Measurements from ENCODE around the gene RPL32. TPM values are rescaled to one million over a fixed set of nuclear protein-coding genes. Genes with fewer than 3 reads are reported as not detected.

The RPL32 gene
- total and polyA plus RNA-seq, 8 donors = 71.5 to 3,985 (median 2,039) TPM

GRCh38 chr3:12870942-12871341 is 29.6 kb upstream of the RPL32 start:
- H3K9me3 ChIP-seq = peaks cover 0 to under 1% (median 0%) of the 10 kb centered on the region in 4 donors
- H3K27me3 ChIP-seq = peaks cover 0 to 23% (median 8%) of the 10 kb centered on the region in 3 donors
- 45 to 71% (median 65%) methylated on average over 8 to 9 of the region's 9 CpGs for WGBS, 5 donors
- H3K36me3 ChIP-seq = no peaks in the 10 kb centered on the region
- no peak overlapping the region for H3K4me3 ChIP-seq
- H3K27ac ChIP-seq = no peak overlapping the region
- H3K4me1 ChIP-seq = peaks cover 17 to 21% (median 19%) of the 10 kb centered on the region in 4 donors
- intact Hi-C loops (cut with DNase I; ENCODE audit: low total_unique reads) = loop anchor here (10.0 kb wide), 1 partner anchor 114 kb away; no protein-coding TSS in a partner anchor
- DNase-seq = peak in 1 of 2 donors; percentile 44
- TF ChIP-seq POLR2AphosphoS5 (IDR thresholded peaks at IDR 0.05) = no peak
- no peak for TF ChIP-seq CTCF (IDR thresholded peaks at IDR 0.05)
- no peak for TF ChIP-seq EP300 (IDR thresholded peaks at IDR 0.05)
- no peak for TF ChIP-seq POLR2A (IDR thresholded peaks at IDR 0.05)

GRCh38 chr3:12869035-12869621 is 27.8 kb upstream of the RPL32 start:
- Histone ChIP-seq H3K27ac (no peak overlapping the region), H3K4me1 (peaks cover 14 to 18% (median 16%) of the 10 kb centered on the region in 4 donors), H3K4me3 (peak overlapping the region; percentile 36 to 42 (median 40)), H3K27me3 (peaks cover 0 to 18% (median 8%) of the 10 kb centered on the region in 3 donors), H3K9me3 (peaks cover 0 to 11% (median 5%) of the 10 kb centered on the region in 4 donors), H3K36me3 (no peaks in the 10 kb centered on the region)
- intact Hi-C loops (cut with DNase I; ENCODE audit: low total_unique reads) = no loop called here
- WGBS, 5 donors = 9 to 22% (median 10%) methylated on average over 9 to 28 of the region's 28 CpGs
- TF ChIP-seq CTCF (IDR thresholded peaks at IDR 0.05) = no peak
- no peak for TF ChIP-seq EP300 (IDR thresholded peaks at IDR 0.05)
- TF ChIP-seq POLR2AphosphoS5 (IDR thresholded peaks at IDR 0.05) = no peak
- TF ChIP-seq POLR2A (IDR thresholded peaks at IDR 0.05) = no peak
- DNase-seq = peak; percentile 76 to 81

GRCh38 chr3:12868039-12869034 is 27.0 kb upstream of the RPL32 start:
- DNase-seq = peak; percentile 85 to 95
- TF ChIP-seq EP300 (IDR thresholded peaks at IDR 0.05) (no peak), CTCF (IDR thresholded peaks at IDR 0.05) (peak in 5 of 7 experiments; percentile 79 to 90 (median 87)), POLR2AphosphoS5 (IDR thresholded peaks at IDR 0.05) (peak in 2 of 3 donors; percentile 18 to 63), POLR2A (IDR thresholded peaks at IDR 0.05) (no peak)
- H3K4me1 ChIP-seq = peaks cover 14 to 18% (median 16%) of the 10 kb centered on the region in 4 donors
- peaks cover 0 to 18% (median 8%) of the 10 kb centered on the region in 3 donors for H3K27me3 ChIP-seq
- no peaks in the 10 kb centered on the region for H3K36me3 ChIP-seq
- peak overlapping the region; percentile 36 to 42 (median 40) for H3K4me3 ChIP-seq
- H3K27ac ChIP-seq = peak overlapping the region in 1 of 5 donors; percentile 38
- 20 to 29% (median 22%) methylated on average over 32 to 45 of the region's 45 CpGs for WGBS, 5 donors
- intact Hi-C loops (cut with DNase I; ENCODE audit: low total_unique reads) = no loop called here
- H3K9me3 ChIP-seq = peaks cover 0 to 11% (median 5%) of the 10 kb centered on the region in 4 donors

GRCh38 chr3:12866836-12867235 is 25.5 kb upstream of the RPL32 start:
- TF ChIP-seq POLR2AphosphoS5 (IDR thresholded peaks at IDR 0.05) = no peak
- TF ChIP-seq POLR2A (IDR thresholded peaks at IDR 0.05) = no peak
- TF ChIP-seq CTCF (IDR thresholded peaks at IDR 0.05) = no peak
- TF ChIP-seq EP300 (IDR thresholded peaks at IDR 0.05) = no peak
- H3K27ac ChIP-seq = no peak overlapping the region
- H3K4me3 ChIP-seq = no peak overlapping the region
- WGBS, 5 donors = 72 to 82% (median 79%) methylated on average over 6 of the region's 6 CpGs
- no peak for DNase-seq
- peaks cover 0 to 11% (median 5%) of the 10 kb centered on the region in 4 donors for H3K9me3 ChIP-seq
- intact Hi-C loops (cut with DNase I; ENCODE audit: low total_unique reads) = no loop called here
- H3K27me3 ChIP-seq = peaks cover 0 to 18% (median 8%) of the 10 kb centered on the region in 3 donors
- peaks cover 14 to 18% (median 16%) of the 10 kb centered on the region in 4 donors for H3K4me1 ChIP-seq
- H3K36me3 ChIP-seq = no peaks in the 10 kb centered on the region

Data from stomach (tissue), 9 donors.